Uterus (tissue), 2 donors: ENCODE measurements around the gene VPS26C.

Source experiments
- CTCF ChIP-seq, 4 experiments: fragments of 200-600 bp in 2 of 4; fragments of 450-650 bp in 2 of 4; sonication (generic) in 2 of 4; IDR thresholded peaks; one replicate each; pipeline ENCODE4 v1.5.1; 2016 to 2019; ENCODE audit warnings: antibody characterized with exemption in 4 of 4, mild to moderate bottlenecking in 2 of 4, moderate library complexity in 1 of 4
- POLR2A ChIP-seq, 2 donors: fragments of 450-650 bp; IDR thresholded peaks; one replicate each; pipeline ENCODE4 v1.6.1; 2016; ENCODE audit warnings: antibody characterized with exemption in 2 of 2, mild to moderate bottlenecking in 1 of 2, moderate library complexity in 1 of 2

GRCh38 chr21:37214952-37215351, 52.2 kb downstream of the VPS26C start:
- TF ChIP-seq CTCF (IDR thresholded peaks at IDR 0.05) (no peak), POLR2A (IDR thresholded peaks at IDR 0.05) (no peak)
